GM21423 (cell line): ENCODE data around the gene ROPN1L.

Experiments
- ATAC-seq: cut with Tn5 transposase; IDR thresholded peaks from one replicate; pipeline ENCODE4 v1.9.1; 2021; ENCODE audit warnings: mild to moderate bottlenecking, moderate library complexity; ENCODE audit not compliant: unreplicated experiment

Gene ROPN1L

GRCh38 chr5:10427201-10427600, 14.5 kb upstream of the ROPN1L start:
- ATAC-seq, result no peak

- ATAC-seq, result no peak
Measured at GRCh38 chr5:10427978-10428377, 13.7 kb upstream of the ROPN1L start.

- no peak for ATAC-seq
Measured at GRCh38 chr5:10431415-10431814, 10.3 kb upstream of the ROPN1L start.

GRCh38 chr5:10432059-10433008, 9.3 kb upstream of the ROPN1L start:
- no peak for ATAC-seq

GRCh38 chr5:10434392-10434791, 7.3 kb upstream of the ROPN1L start:
- ATAC-seq, result no peak

- no peak for ATAC-seq
Measured at GRCh38 chr5:10438301-10438700, 3.4 kb upstream of the ROPN1L start.

GRCh38 chr5:10439692-10440091, 2.0 kb upstream of the ROPN1L start:
- ATAC-seq, result no peak

- ATAC-seq, result no peak
Measured at GRCh38 chr5:10440367-10440990, 1.2 kb upstream of the ROPN1L start.

GRCh38 chr5:10441992-10442435, 335 bp downstream of the ROPN1L start:
- peak; percentile 37 for ATAC-seq

GRCh38 chr5:10442576-10442975, 897 bp downstream of the ROPN1L start:
- ATAC-seq, result no peak

GRCh38 chr5:10445352-10445751, 3.7 kb downstream of the ROPN1L start:
- no peak for ATAC-seq

GRCh38 chr5:10446490-10446889, 4.8 kb downstream of the ROPN1L start:
- ATAC-seq, result no peak

- ATAC-seq, result no peak
Measured at GRCh38 chr5:10447041-10447440, 5.4 kb downstream of the ROPN1L start.

- ATAC-seq, result no peak
Measured at GRCh38 chr5:10448754-10449360, 7.2 kb downstream of the ROPN1L start.

GRCh38 chr5:10451137-10451824, 9.6 kb downstream of the ROPN1L start:
- ATAC-seq, result no peak

GRCh38 chr5:10452768-10453331, 11.2 kb downstream of the ROPN1L start:
- ATAC-seq, result peak; percentile 75

- no peak for ATAC-seq
Measured at GRCh38 chr5:10453545-10453944, 11.9 kb downstream of the ROPN1L start.

- ATAC-seq, result no peak
Measured at GRCh38 chr5:10454591-10455276, 13.1 kb downstream of the ROPN1L start.

GRCh38 chr5:10455277-10455670, 13.6 kb downstream of the ROPN1L start:
- no peak for ATAC-seq
